GM12892 (cell line): Measurements from ENCODE around the gene LY6G6F.

Source experiments
- POLR2A ChIP-seq: IDR thresholded peaks from 2 replicates; pipeline ENCODE4 v1.6.1; 2011; ENCODE audit warnings: low read depth, low read length, control low read depth
- POLR2AphosphoS5 ChIP-seq: IDR thresholded peaks from 2 replicates; pipeline ENCODE4 v1.6.1; 2011; ENCODE audit warnings: low read depth, low read length, control low read depth
- TAF1 ChIP-seq: IDR thresholded peaks from 2 replicates; pipeline ENCODE4 v1.6.1; 2011; ENCODE audit warnings: low read depth, mild to moderate bottlenecking, control low read depth, low read length, borderline replicate concordance

DNA sequence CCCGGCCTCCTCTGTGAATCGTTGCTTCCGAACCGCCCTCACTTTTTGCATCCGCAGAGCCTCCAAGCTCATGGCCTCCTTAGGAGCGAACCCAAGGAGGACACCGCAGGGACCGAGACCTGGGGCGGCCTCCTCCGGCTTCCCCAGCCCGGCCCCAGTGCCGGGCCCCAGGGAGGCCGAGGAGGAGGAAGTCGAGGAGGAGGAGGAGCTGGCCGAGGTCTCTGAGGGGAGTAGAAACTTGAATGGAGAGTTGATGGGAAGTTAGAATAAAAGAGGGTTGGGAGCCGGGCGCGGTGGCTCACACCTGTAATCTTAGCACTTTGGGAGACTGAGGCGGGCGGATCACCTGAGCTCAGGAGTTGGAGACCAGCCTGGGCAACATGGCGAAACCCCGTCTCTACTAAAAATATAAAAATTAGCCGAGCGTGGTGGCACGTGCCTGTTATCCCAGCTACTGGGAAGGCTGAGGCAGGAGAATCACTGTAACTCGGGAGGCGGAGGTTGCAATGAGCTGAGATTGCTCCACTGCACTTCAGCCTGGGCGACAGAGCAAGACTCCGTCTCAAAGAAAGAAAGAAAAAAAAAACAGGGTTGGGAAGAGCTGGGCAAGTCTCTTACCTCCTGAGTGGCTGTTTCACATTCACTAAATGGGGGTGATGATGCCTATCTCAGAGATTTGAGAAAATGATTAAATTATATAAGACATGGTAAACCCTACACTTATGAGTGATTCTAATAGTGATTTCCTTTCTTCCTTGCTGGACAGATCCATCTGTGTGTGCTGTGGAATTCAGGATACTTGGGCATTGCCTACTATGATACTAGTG lies 33.9 kb downstream of the LY6G6F start:
- TF ChIP-seq POLR2AphosphoS5: no peak
- TF ChIP-seq TAF1: peak; percentile 31; the same call in 1 of the 2 replicates
- no peak for TF ChIP-seq POLR2A
